Stimulated activated memory B cell treated with anti-CD40 and anti-IgM and Interleukin-4, amounts not matched to agents 10 μg/mL and 1 μg/mL and 100 μg/mL, for 72 hours (primary cell): Measurements from ENCODE around the gene GADL1.

ENCODE experiments used
- ATAC-seq: fragments of 150-1000 bp; cut with Tn5 transposase; 2 replicates; pipeline ENCODE4 v1.10.0; 2021
- H3K27ac Mint-ChIP-seq: one replicate; pipeline ENCODE4 v1.8.0; 2022; ENCODE audit warnings: mild to moderate bottlenecking, mixed read lengths
- H3K27me3 Mint-ChIP-seq: one replicate; pipeline ENCODE4 v1.8.0; 2022; ENCODE audit warnings: mixed read lengths
- H3K36me3 Mint-ChIP-seq: one replicate; pipeline ENCODE4 v1.8.0; 2022; ENCODE audit warnings: mixed read lengths
- H3K4me1 Mint-ChIP-seq: one replicate; pipeline ENCODE4 v1.8.0; 2022; ENCODE audit warnings: mixed read lengths
- H3K4me3 Mint-ChIP-seq: one replicate; pipeline ENCODE4 v1.8.0; 2022; ENCODE audit warnings: mild to moderate bottlenecking, moderate library complexity, mixed read lengths
- H3K9me3 Mint-ChIP-seq: one replicate; pipeline ENCODE4 v1.8.0; 2022; ENCODE audit warnings: mixed read lengths

GADL1 gene

DNA sequence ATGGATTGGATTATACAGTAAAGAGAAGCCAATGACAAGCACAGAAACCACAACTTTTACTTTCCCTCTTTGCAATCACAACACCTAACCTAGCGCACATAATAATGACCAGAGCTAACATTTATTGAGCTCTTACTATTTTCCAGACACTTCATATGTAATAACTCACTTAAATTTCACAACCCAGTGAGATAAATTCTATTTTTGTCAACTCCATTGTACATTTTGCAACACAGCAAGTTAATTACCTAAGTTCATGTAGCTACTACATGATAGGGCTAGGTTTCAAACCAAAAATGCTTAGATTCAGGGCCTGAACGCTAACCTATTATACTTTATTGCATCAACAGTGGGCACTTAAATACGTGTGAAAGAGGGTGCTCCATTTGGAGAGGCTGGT lies 89.5 kb downstream of the GADL1 start:
- H3K4me3 Mint-ChIP-seq: no peak overlapping the region
- ATAC-seq: no peak
- no peaks in the 10 kb centered on the region for H3K4me1 Mint-ChIP-seq
- no peak overlapping the region for H3K27ac Mint-ChIP-seq
- H3K36me3 Mint-ChIP-seq: no peaks in the 10 kb centered on the region
- peaks cover 14% of the 10 kb centered on the region for H3K27me3 Mint-ChIP-seq
- no peaks in the 10 kb centered on the region for H3K9me3 Mint-ChIP-seq

- Mint-ChIP-seq H3K27ac (no peak overlapping the region), H3K27me3 (peaks cover 16% of the 10 kb centered on the region), H3K9me3 (no peaks in the 10 kb centered on the region), H3K36me3 (no peaks in the 10 kb centered on the region), H3K4me1 (no peaks in the 10 kb centered on the region), H3K4me3 (no peak overlapping the region)
- ATAC-seq: no peak
Measured at GRCh38 chr3:30795176-30795575, 99.3 kb downstream of the GADL1 start.

DNA sequence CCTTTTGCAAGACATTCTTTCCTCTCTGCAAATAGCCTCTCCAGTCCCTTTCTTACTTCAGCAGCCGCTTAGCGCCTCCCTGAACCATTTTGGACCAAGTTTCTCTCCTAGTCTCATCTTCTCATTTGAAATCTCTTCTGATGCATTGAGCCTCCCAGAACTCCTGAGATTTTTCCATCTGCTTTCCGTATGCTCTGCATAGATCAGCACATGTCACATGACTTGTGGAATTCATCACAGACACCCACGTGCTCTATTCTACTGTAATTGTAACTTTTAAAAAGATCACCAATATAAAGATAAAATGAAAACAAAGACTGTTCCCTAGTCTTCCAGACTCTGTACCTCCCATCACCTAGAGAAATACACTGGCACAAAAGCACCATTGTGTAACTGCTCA lies 100.7 kb downstream of the GADL1 start:
- peaks cover 6% of the 10 kb centered on the region for H3K27me3 Mint-ChIP-seq
- H3K36me3 Mint-ChIP-seq: no peaks in the 10 kb centered on the region
- H3K9me3 Mint-ChIP-seq: no peaks in the 10 kb centered on the region
- H3K4me3 Mint-ChIP-seq: no peak overlapping the region
- no peak for ATAC-seq
- H3K4me1 Mint-ChIP-seq: no peaks in the 10 kb centered on the region
- no peak overlapping the region for H3K27ac Mint-ChIP-seq

DNA sequence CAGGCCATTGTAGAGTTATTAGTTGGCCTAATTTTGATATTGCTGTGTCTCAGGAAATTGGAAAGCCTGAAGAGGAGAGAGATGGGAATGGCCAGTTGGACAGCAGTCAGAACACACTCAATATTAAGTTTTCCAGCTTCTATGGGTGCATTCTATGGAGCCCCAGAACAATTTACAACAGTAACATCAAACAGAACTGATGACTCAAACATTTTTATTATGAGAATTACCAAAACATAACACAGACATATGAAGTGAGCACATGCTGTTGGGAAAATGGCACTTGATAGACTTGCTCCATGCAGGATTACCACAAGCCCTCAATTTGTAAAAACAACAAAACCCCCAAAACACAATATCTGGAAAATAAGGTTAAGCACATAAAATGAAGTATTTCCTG lies 104.3 kb downstream of the GADL1 start:
- no peak for ATAC-seq
- H3K4me1 Mint-ChIP-seq: no peaks in the 10 kb centered on the region
- no peaks in the 10 kb centered on the region for H3K36me3 Mint-ChIP-seq
- H3K27me3 Mint-ChIP-seq: peaks cover 1% of the 10 kb centered on the region
- no peak overlapping the region for H3K4me3 Mint-ChIP-seq
- H3K27ac Mint-ChIP-seq: no peak overlapping the region
- H3K9me3 Mint-ChIP-seq: no peaks in the 10 kb centered on the region

GRCh38 chr3:30786365-30786764 lies 108.1 kb downstream of the GADL1 start:
- no peak for ATAC-seq
- Mint-ChIP-seq H3K4me3 (no peak overlapping the region), H3K36me3 (no peaks in the 10 kb centered on the region), H3K27ac (no peak overlapping the region), H3K9me3 (no peaks in the 10 kb centered on the region), H3K4me1 (no peaks in the 10 kb centered on the region), H3K27me3 (peaks cover 11% of the 10 kb centered on the region)

DNA sequence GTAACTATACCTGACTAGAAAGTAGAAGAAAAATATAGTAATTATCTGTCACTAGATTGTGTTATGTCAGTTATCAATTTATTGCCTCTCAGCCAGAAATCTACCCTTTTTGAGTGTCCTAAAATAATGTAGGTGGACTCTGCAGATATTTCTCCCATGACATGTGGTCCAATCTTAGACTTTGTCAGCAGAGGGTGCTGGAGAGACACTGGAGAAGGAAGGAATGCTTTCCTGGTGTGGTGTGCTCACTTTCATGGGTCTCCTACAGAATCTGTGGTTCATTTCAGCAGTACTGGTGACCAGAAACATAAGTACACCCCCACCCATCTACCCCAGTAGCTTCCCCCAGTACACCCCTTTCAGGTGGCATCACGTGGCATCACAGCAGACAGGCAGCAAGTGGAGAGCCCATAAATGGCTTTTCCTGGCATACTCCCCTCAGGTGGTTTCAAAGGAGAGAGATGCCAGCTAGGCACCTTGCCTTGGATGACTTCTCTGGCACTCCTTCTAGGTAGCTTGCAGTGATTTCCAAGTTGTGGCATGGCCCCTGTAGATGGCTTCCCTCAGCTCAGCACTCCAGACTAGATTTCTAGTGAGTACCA lies 114.7 kb downstream of the GADL1 start:
- no peak overlapping the region for H3K4me3 Mint-ChIP-seq
- ATAC-seq: no peak
- H3K27ac Mint-ChIP-seq: no peak overlapping the region
- no peaks in the 10 kb centered on the region for H3K36me3 Mint-ChIP-seq
- H3K27me3 Mint-ChIP-seq: peaks cover 18% of the 10 kb centered on the region
- H3K9me3 Mint-ChIP-seq: no peaks in the 10 kb centered on the region
- H3K4me1 Mint-ChIP-seq: no peaks in the 10 kb centered on the region

- Mint-ChIP-seq H3K27me3 (peaks cover 17% of the 10 kb centered on the region), H3K4me3 (no peak overlapping the region), H3K36me3 (no peaks in the 10 kb centered on the region), H3K27ac (no peak overlapping the region), H3K4me1 (no peaks in the 10 kb centered on the region), H3K9me3 (no peaks in the 10 kb centered on the region)
- ATAC-seq: no peak
Measured at GRCh38 chr3:30778933-30779332, 115.5 kb downstream of the GADL1 start.

GRCh38 chr3:30777426-30778113 lies 116.9 kb downstream of the GADL1 start:
- H3K27me3 Mint-ChIP-seq: peaks cover 17% of the 10 kb centered on the region
- no peaks in the 10 kb centered on the region for H3K36me3 Mint-ChIP-seq
- no peak for ATAC-seq
- no peaks in the 10 kb centered on the region for H3K9me3 Mint-ChIP-seq
- no peak overlapping the region for H3K4me3 Mint-ChIP-seq
- no peaks in the 10 kb centered on the region for H3K4me1 Mint-ChIP-seq
- H3K27ac Mint-ChIP-seq: no peak overlapping the region

GRCh38 chr3:30776186-30776815 lies 118.2 kb downstream of the GADL1 start:
- H3K27ac Mint-ChIP-seq: no peak overlapping the region
- H3K4me3 Mint-ChIP-seq: no peak overlapping the region
- ATAC-seq: no peak
- H3K4me1 Mint-ChIP-seq: no peaks in the 10 kb centered on the region
- H3K36me3 Mint-ChIP-seq: no peaks in the 10 kb centered on the region
- no peaks in the 10 kb centered on the region for H3K9me3 Mint-ChIP-seq
- peaks cover 17% of the 10 kb centered on the region for H3K27me3 Mint-ChIP-seq

GRCh38 chr3:30775040-30775439 lies 119.4 kb downstream of the GADL1 start:
- Mint-ChIP-seq H3K9me3 (no peaks in the 10 kb centered on the region), H3K27ac (no peak overlapping the region), H3K36me3 (no peaks in the 10 kb centered on the region), H3K4me3 (no peak overlapping the region), H3K27me3 (peaks cover 10% of the 10 kb centered on the region), H3K4me1 (no peaks in the 10 kb centered on the region)
- no peak for ATAC-seq

- H3K9me3 Mint-ChIP-seq: no peaks in the 10 kb centered on the region
- ATAC-seq: no peak
- H3K27ac Mint-ChIP-seq: no peak overlapping the region
- no peaks in the 10 kb centered on the region for H3K36me3 Mint-ChIP-seq
- no peaks in the 10 kb centered on the region for H3K4me1 Mint-ChIP-seq
- no peak overlapping the region for H3K4me3 Mint-ChIP-seq
- peaks cover 10% of the 10 kb centered on the region for H3K27me3 Mint-ChIP-seq
Measured at GRCh38 chr3:30774062-30774461, 120.4 kb downstream of the GADL1 start.

- no peak overlapping the region for H3K27ac Mint-ChIP-seq
- no peaks in the 10 kb centered on the region for H3K36me3 Mint-ChIP-seq
- H3K9me3 Mint-ChIP-seq: no peaks in the 10 kb centered on the region
- ATAC-seq: no peak
- no peak overlapping the region for H3K4me3 Mint-ChIP-seq
- H3K27me3 Mint-ChIP-seq: peaks cover 20% of the 10 kb centered on the region
- peaks cover 6% of the 10 kb centered on the region for H3K4me1 Mint-ChIP-seq
Measured at GRCh38 chr3:30770387-30770786, 124.1 kb downstream of the GADL1 start.

GRCh38 chr3:30768703-30769550 lies 125.5 kb downstream of the GADL1 start:
- ATAC-seq: no peak
- Mint-ChIP-seq H3K9me3 (no peaks in the 10 kb centered on the region), H3K4me3 (no peak overlapping the region), H3K27ac (no peak overlapping the region), H3K27me3 (peaks cover 10% of the 10 kb centered on the region), H3K4me1 (peaks cover 6% of the 10 kb centered on the region), H3K36me3 (no peaks in the 10 kb centered on the region)

GRCh38 chr3:30768046-30768445 lies 126.4 kb downstream of the GADL1 start:
- Mint-ChIP-seq H3K4me1 (peaks cover 6% of the 10 kb centered on the region), H3K9me3 (no peaks in the 10 kb centered on the region), H3K27me3 (peaks cover 10% of the 10 kb centered on the region), H3K27ac (no peak overlapping the region), H3K36me3 (no peaks in the 10 kb centered on the region), H3K4me3 (no peak overlapping the region)
- no peak for ATAC-seq

- no peak for ATAC-seq
- H3K4me1 Mint-ChIP-seq: peaks cover 6% of the 10 kb centered on the region
- peaks cover 10% of the 10 kb centered on the region for H3K27me3 Mint-ChIP-seq
- no peaks in the 10 kb centered on the region for H3K36me3 Mint-ChIP-seq
- H3K4me3 Mint-ChIP-seq: no peak overlapping the region
- H3K9me3 Mint-ChIP-seq: no peaks in the 10 kb centered on the region
- no peak overlapping the region for H3K27ac Mint-ChIP-seq
Measured at GRCh38 chr3:30766522-30766921, 127.9 kb downstream of the GADL1 start.
